RWPE2 (cell line): ENCODE measurements around the gene RBM20.
"Not testable (repeated sequence)": the region's sequence is repeated elsewhere in the genome, so short reads cannot be mapped to it uniquely, and the experiment has no call there.

Experiments
- ATAC-seq: fragments of 200-7000 bp; cut with Tn5 transposase; 3 replicates; pipeline ENCODE4 v1.9.1; 2021; ENCODE audit warnings: low read depth
- DNase-seq: peaks from one replicate; pipeline ENCODE4 v3.0.0-alpha.2; 2020; ENCODE audit warnings: low spot score
- H3K27ac ChIP-seq: fragments of 450-650 bp; 2 replicates; pipeline ENCODE4 v1.5.1; 2017; ENCODE audit warnings: mild to moderate bottlenecking; ENCODE audit not compliant: poor library complexity, severe bottlenecking
- H3K27me3 ChIP-seq: fragments of 250-450 bp; sonication (Bioruptor Pico); 2 replicates; pipeline ENCODE4 v1.5.1; 2021; ENCODE audit warnings: mild to moderate bottlenecking, moderate library complexity; ENCODE audit not compliant: insufficient read depth, poor library complexity, severe bottlenecking
- H3K36me3 ChIP-seq: fragments of 250-450 bp; sonication (Bioruptor Pico); 2 replicates; pipeline ENCODE4 v1.5.1; 2020; ENCODE audit warnings: low read depth, mild to moderate bottlenecking, moderate library complexity
- H3K4me1 ChIP-seq: fragments of 250-450 bp; sonication (Bioruptor Pico); 2 replicates; pipeline ENCODE4 v1.5.1; 2021; ENCODE audit warnings: mild to moderate bottlenecking, moderate library complexity; ENCODE audit not compliant: insufficient read depth, poor library complexity, severe bottlenecking
- H3K4me3 ChIP-seq: fragments of 250-450 bp; sonication (Bioruptor Pico); 2 replicates; pipeline ENCODE4 v1.5.1; 2021; ENCODE audit warnings: mild to moderate bottlenecking, moderate library complexity; ENCODE audit not compliant: severe bottlenecking
- H3K9me3 ChIP-seq: fragments of 250-450 bp; sonication (Bioruptor Pico); 2 replicates; pipeline ENCODE4 v1.5.1; 2021; ENCODE audit warnings: mild to moderate bottlenecking, moderate library complexity; ENCODE audit not compliant: severe bottlenecking
- CTCF ChIP-seq: fragments of 450-650 bp; IDR thresholded peaks from one replicate; pipeline ENCODE4 v1.5.1; 2017; ENCODE audit warnings: mild to moderate bottlenecking, moderate library complexity; ENCODE audit not compliant: poor library complexity, severe bottlenecking

The RBM20 gene

GRCh38 chr10:110725801-110726630 lies 81.9 kb downstream of the RBM20 start:
- DNase-seq = no peak
- no peak for TF ChIP-seq CTCF
- no peaks in the 10 kb centered on the region for H3K4me1 ChIP-seq

GRCh38 chr10:110727785-110728184 lies 83.6 kb downstream of the RBM20 start:
- not testable (repeated sequence) for H3K4me1 ChIP-seq, ATAC-seq, H3K27ac ChIP-seq

More at GRCh38 chr10:110725801-110726630, 81.9 kb downstream of the RBM20 start:
- Histone ChIP-seq H3K36me3 (no peaks in the 10 kb centered on the region), H3K9me3 (no peaks in the 10 kb centered on the region), H3K4me3 (no peak overlapping the region), H3K27me3 (no peaks in the 10 kb centered on the region), H3K27ac (no peak overlapping the region)
- ATAC-seq = peak; percentile 69

GRCh38 chr10:110730345-110731050 lies 86.4 kb downstream of the RBM20 start:
- ATAC-seq (no peak), DNase-seq (no peak)
- Histone ChIP-seq H3K4me3 (no peak overlapping the region), H3K36me3 (no peaks in the 10 kb centered on the region), H3K9me3 (no peaks in the 10 kb centered on the region), H3K27me3 (peaks cover 9% of the 10 kb centered on the region), H3K4me1 (no peaks in the 10 kb centered on the region), H3K27ac (no peak overlapping the region)
- no peak for TF ChIP-seq CTCF

More at GRCh38 chr10:110727785-110728184, 83.6 kb downstream of the RBM20 start:
- H3K27me3 ChIP-seq, DNase-seq, H3K9me3 ChIP-seq, H3K4me3 ChIP-seq, H3K36me3 ChIP-seq: not testable (repeated sequence)

GRCh38 chr10:110733218-110733952 lies 89.2 kb downstream of the RBM20 start:
- Histone ChIP-seq H3K36me3 (no peaks in the 10 kb centered on the region), H3K27me3 (peaks cover 11% of the 10 kb centered on the region), H3K9me3 (no peaks in the 10 kb centered on the region), H3K4me3 (no peak overlapping the region), H3K4me1 (no peaks in the 10 kb centered on the region), H3K27ac (no peak overlapping the region)
- DNase-seq (no peak), ATAC-seq (no peak)
- TF ChIP-seq CTCF = no peak

- ATAC-seq (no peak), DNase-seq (no peak)
- Histone ChIP-seq H3K36me3 (no peaks in the 10 kb centered on the region), H3K9me3 (no peaks in the 10 kb centered on the region), H3K27me3 (peaks cover 11% of the 10 kb centered on the region), H3K4me1 (no peaks in the 10 kb centered on the region), H3K27ac (no peak overlapping the region), H3K4me3 (no peak overlapping the region)
- TF ChIP-seq CTCF = no peak
Measured at GRCh38 chr10:110735620-110736027, 91.5 kb downstream of the RBM20 start.
